Measurements from ENCODE around the gene CR2. TPM values are rescaled to one million over a fixed set of nuclear protein-coding genes. Genes with fewer than 3 reads are reported as not detected.
"Not testable (repeated sequence)": the region's sequence is repeated elsewhere in the genome, so short reads cannot be mapped to it uniquely, and the experiment has no call there.

Gene CR2
- total RNA-seq, 4 donors from 2014 or later, result 0.06 to 0.07 TPM; not detected in 2

GRCh38 chr1:207430602-207431001 lies 23.5 kb upstream of the CR2 start:
- no peak for DNase-seq (ENCODE audit: low spot score in 2 of 2)
- 85 to 88% methylated on average over 1 of the region's 1 CpG for WGBS, 2 donors
- H3K4me3 ChIP-seq (ENCODE audit: low read depth, poor library complexity, severe bottlenecking), result no peak overlapping the region
- intact Hi-C loops (cut with DNase I; ENCODE audit: low total_unique reads), result no loop called here
- TF ChIP-seq POLR2A (IDR thresholded peaks at IDR 0.05), result no peak
- TF ChIP-seq, protein P1, sequence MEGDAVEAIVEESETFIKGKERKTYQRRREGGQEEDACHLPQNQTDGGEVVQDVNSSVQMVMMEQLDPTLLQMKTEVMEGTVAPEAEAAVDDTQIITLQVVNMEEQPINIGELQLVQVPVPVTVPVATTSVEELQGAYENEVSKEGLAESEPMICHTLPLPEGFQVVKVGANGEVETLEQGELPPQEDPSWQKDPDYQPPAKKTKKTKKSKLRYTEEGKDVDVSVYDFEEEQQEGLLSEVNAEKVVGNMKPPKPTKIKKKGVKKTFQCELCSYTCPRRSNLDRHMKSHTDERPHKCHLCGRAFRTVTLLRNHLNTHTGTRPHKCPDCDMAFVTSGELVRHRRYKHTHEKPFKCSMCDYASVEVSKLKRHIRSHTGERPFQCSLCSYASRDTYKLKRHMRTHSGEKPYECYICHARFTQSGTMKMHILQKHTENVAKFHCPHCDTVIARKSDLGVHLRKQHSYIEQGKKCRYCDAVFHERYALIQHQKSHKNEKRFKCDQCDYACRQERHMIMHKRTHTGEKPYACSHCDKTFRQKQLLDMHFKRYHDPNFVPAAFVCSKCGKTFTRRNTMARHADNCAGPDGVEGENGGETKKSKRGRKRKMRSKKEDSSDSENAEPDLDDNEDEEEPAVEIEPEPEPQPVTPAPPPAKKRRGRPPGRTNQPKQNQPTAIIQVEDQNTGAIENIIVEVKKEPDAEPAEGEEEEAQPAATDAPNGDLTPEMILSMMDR (IDR thresholded peaks at IDR 0.05), result no peak

DNA sequence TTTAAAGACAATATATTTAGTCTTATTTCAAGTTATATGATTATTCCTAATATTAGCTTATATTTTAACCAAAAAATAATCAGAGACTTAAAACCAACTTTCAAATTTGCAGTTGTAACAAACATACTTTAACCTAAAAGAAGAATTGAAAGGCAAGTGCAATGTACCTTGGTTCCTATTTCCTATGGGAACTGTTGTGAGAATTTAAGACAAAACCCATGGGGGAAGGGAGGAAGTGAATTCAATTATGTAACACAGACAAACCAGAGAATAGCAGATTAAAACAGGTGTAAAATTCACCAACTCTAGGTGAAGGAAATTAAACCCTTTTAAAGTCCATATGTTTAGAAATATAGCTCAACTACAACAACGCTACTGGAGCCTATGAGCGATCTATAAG lies 22.6 kb upstream of the CR2 start:
- WGBS, 2 donors, result 91 to 96% methylated on average over 2 of the region's 2 CpGs

DNA sequence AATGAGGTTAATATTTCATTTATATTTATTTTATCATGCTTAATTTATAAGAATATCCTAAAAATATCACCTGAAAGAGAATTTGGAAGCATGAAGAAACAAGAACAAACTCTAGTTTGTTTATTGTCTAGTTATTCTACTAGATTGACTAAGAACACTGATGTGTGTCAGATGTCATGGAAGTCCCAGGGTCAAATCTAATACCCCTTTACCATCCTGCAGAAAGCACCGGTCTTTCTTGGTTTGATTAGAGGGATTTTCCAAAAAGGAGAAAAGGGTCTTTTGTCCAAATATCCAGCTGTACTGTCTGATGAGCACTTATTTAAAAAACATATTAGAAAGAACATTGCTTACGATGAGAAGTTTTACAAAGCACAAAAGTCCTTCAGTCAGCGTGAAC lies 20.7 kb upstream of the CR2 start:
- no peak for DNase-seq (ENCODE audit: low spot score in 2 of 2)
- WGBS, 2 donors, result 87 to 92% methylated on average over 3 of the region's 3 CpGs
- intact Hi-C loops (cut with DNase I; ENCODE audit: low total_unique reads), result no loop called here
- no peak for TF ChIP-seq POLR2A (IDR thresholded peaks at IDR 0.05)
- TF ChIP-seq, protein P1 (IDR thresholded peaks at IDR 0.05), result no peak
- no peak overlapping the region for H3K4me3 ChIP-seq (ENCODE audit: low read depth, poor library complexity, severe bottlenecking)

More for the DNA sequence above, 22.6 kb upstream of the CR2 start:
- no peak for DNase-seq (ENCODE audit: low spot score in 2 of 2)
- intact Hi-C loops (cut with DNase I; ENCODE audit: low total_unique reads), result no loop called here
- no peak overlapping the region for H3K4me3 ChIP-seq (ENCODE audit: low read depth, poor library complexity, severe bottlenecking)
- TF ChIP-seq, protein P1 (IDR thresholded peaks at IDR 0.05), result no peak
- TF ChIP-seq POLR2A (IDR thresholded peaks at IDR 0.05), result no peak

DNA sequence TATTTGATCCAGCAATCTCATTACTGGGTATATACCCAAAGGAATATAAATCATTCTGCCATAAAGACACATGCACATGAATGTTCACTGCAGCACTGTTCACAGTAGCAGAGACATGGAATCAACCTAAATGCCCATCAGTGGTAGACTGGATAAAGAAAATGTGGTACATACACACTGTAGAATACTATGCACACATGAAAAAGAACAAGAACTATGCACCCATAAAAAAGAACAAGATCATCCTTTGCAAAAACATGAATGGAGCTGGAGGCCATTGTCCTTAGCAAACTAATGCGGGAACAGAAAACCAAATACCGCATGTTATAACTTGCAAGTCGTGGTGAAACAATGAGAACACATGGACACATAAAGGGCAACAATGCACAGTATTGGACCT lies 17.4 kb upstream of the CR2 start:
- H3K4me3 ChIP-seq (ENCODE audit: low read depth, poor library complexity, severe bottlenecking); intact Hi-C loops (cut with DNase I; ENCODE audit: low total_unique reads); DNase-seq (ENCODE audit: low spot score in 2 of 2): not testable (repeated sequence)
- 82 to 90% methylated on average over 3 of the region's 3 CpGs for WGBS, 2 donors

DNA sequence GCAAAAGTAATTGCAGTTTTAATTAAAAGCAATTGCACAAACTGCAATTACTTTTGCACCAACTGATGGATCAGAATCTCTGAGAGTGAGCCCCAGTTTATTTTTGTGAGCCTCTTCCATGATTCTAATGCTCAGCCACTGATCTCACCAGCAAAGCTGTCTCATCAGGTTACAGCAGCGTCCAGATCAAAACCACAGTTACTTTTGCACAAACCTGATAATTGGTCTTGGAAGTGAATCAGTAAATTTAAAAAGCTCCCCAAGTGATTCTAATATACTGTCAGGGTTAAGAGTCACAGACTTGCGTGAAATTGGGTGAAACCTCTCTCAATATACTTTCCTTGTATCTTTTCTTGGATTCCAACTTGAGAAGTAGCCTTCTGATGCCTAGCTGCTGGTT lies 13.5 kb upstream of the CR2 start:
- 83 to 89% methylated on average over 2 of the region's 2 CpGs for WGBS, 2 donors
- intact Hi-C loops (cut with DNase I; ENCODE audit: low total_unique reads), result no loop called here
- TF ChIP-seq, protein P1 (IDR thresholded peaks at IDR 0.05), result no peak
- TF ChIP-seq POLR2A (IDR thresholded peaks at IDR 0.05), result no peak
- no peak for DNase-seq (ENCODE audit: low spot score in 2 of 2)
- H3K4me3 ChIP-seq (ENCODE audit: low read depth, poor library complexity, severe bottlenecking), result no peak overlapping the region

- 75 to 86% methylated on average over 5 of the region's 5 CpGs for WGBS, 2 donors
- intact Hi-C loops (cut with DNase I; ENCODE audit: low total_unique reads), result no loop called here
- no peak for TF ChIP-seq POLR2A (IDR thresholded peaks at IDR 0.05)
- TF ChIP-seq, protein P1 (IDR thresholded peaks at IDR 0.05), result no peak
These were observed 9.5 kb upstream of the CR2 start for GRCh38 chr1:207444514-207445217.

More at GRCh38 chr1:207444514-207445217, 9.5 kb upstream of the CR2 start:
- DNase-seq (ENCODE audit: low spot score in 2 of 2), result no peak
- H3K4me3 ChIP-seq (ENCODE audit: low read depth, poor library complexity, severe bottlenecking), result no peak overlapping the region
